Activated T-cell treated with anti-CD3 and anti-CD28 coated beads, Interleukin-2, amount 50 U/mL, for 4 hours (primary cell): ENCODE data around the gene FAHD1. TPM values are rescaled to one million over a fixed set of nuclear protein-coding genes. Genes with fewer than 3 reads are reported as not detected.
A peak's percentile ranks its signal among the peaks of the same experiment; 100 is the strongest.

Experiments
- ATAC-seq, 2 donors: fragments of 200-7000 bp; cut with Tn5 transposase; one replicate each; pipeline ENCODE4 v1.10.0; 2021
- DNase-seq: peaks from one replicate; pipeline ENCODE4 v3.0.0-alpha.2; 2020
- H3K27me3 Mint-ChIP-seq: one replicate; pipeline ENCODE4 v1.8.0; 2021; ENCODE audit warnings: low read depth, mixed read lengths
- H3K36me3 Mint-ChIP-seq: one replicate; pipeline ENCODE4 v1.8.0; 2022; ENCODE audit warnings: mixed read lengths; ENCODE audit not compliant: insufficient read depth
- H3K4me1 Mint-ChIP-seq: one replicate; pipeline ENCODE4 v1.8.0; 2021; ENCODE audit warnings: low read depth, mixed read lengths
- H3K4me3 Mint-ChIP-seq: one replicate; pipeline ENCODE4 v1.8.0; 2021; ENCODE audit warnings: mild to moderate bottlenecking, moderate library complexity, mixed read lengths
- H3K9me3 Mint-ChIP-seq: one replicate; pipeline ENCODE4 v1.8.0; 2021; ENCODE audit warnings: mixed read lengths
- total RNA-seq, 3 donors: library from RNA; stranded (reverse); gene quantifications; one replicate each; pipeline ENCODE4 v1.2.1, GENCODE V29; 2021

FAHD1 gene
- 10 to 100 TPM; 22.8 to 27.9 (median 24.0) TPM for total RNA-seq

DNA sequence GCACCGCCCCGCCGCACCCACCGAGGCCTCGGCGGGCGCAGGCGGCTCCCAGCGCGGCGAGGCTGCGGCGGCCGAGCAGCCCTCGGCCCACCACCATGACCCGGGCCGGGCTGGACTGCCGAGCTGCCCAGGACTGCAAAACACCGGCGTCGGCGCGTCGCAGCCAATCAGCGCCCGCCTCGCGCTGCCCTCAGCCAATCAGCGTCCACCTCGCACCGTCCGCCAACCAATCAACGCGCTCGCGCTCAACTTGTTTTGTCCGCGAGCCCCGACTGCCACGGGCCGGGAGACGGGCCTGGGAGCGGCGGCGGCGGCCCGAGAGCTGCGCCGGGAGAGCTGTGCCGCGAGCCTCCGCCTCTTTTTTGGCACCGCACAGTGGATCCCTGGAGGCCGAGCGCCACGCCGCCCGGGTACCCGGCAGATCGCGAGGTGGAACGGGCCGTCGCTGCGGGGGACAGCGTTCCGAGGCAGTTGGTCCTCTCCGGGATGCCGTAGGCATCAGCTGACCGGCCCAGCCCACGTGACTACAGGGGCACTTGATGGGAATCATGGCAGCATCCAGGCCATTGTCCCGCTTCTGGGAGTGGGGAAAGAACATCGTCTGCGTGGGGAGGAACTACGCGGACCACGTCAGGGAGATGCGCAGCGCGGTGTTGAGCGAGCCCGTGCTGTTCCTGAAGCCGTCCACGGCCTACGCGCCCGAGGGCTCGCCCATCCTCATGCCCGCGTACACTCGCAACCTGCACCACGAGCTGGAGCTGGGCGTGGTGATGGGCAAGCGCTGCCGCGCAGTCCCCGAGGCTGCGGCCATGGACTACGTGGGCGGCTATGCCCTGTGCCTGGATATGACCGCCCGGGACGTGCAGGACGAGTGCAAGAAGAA lies at the start of gene FAHD1, which contains the start of gene HAGH:
Gene FAHD1, plus strand, starts transcription at position 516 of the 883 bp plus-strand sequence. Its CDS starts 33 bp downstream, at position 549.
Gene HAGH, minus strand, starts transcription at position 135 of the 883 bp plus-strand sequence. Its CDS starts 38 bp downstream, at position 97.
- peaks cover 4% of the 10 kb centered on the region for H3K36me3 Mint-ChIP-seq
- no peaks in the 10 kb centered on the region for H3K9me3 Mint-ChIP-seq
- ATAC-seq (peak; percentile 86 to 88), DNase-seq (peak; percentile 85)
- peaks cover 36% of the 10 kb centered on the region for H3K4me1 Mint-ChIP-seq
- H3K4me3 Mint-ChIP-seq = peak within 1 kb of the TSS; percentile 94
- no peaks in the 10 kb centered on the region for H3K27me3 Mint-ChIP-seq

- no peaks in the 10 kb centered on the region for H3K27me3 Mint-ChIP-seq
- no peak for DNase-seq
- ATAC-seq = no peak
- no peaks in the 10 kb centered on the region for H3K36me3 Mint-ChIP-seq
- no peaks in the 10 kb centered on the region for H3K9me3 Mint-ChIP-seq
- peaks cover 12% of the 10 kb centered on the region for H3K4me1 Mint-ChIP-seq
- no peak overlapping the region for H3K4me3 Mint-ChIP-seq
Measured at GRCh38 chr16:1777375-1778199, 49.4 kb upstream of the FAHD1 start.

- Mint-ChIP-seq H3K4me3 (no peak overlapping the region), H3K27me3 (no peaks in the 10 kb centered on the region), H3K9me3 (no peaks in the 10 kb centered on the region), H3K4me1 (peaks cover 18% of the 10 kb centered on the region), H3K36me3 (no peaks in the 10 kb centered on the region)
- DNase-seq (no peak), ATAC-seq (no peak)
Measured at GRCh38 chr16:1778200-1779179, 48.5 kb upstream of the FAHD1 start.

DNA sequence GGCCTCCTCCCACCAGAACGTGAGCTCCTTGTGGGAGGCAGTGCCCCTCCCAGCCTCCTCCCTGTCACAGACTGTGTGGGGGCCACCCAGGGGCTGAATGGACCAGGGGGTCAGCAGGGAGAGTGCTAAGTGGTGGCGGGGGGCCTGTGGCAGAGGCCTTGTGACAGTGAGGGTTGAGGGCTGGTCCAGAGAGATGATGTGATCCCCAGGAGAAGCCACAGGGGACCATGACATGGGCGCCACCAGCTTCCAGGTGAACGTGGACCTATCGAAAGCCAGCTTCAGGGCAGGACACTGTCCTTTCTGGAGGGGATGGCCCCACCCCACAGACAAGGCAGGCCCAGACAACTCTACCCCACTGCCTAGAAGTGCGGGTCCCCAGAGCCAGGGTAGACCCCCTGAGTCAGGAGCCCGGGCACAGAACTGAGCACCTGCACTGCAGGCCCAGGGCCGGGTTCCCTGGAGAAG lies 47.7 kb upstream of the FAHD1 start:
- ATAC-seq (no peak), DNase-seq (no peak)
- Mint-ChIP-seq H3K36me3 (no peaks in the 10 kb centered on the region), H3K4me1 (peaks cover 18% of the 10 kb centered on the region), H3K27me3 (no peaks in the 10 kb centered on the region), H3K4me3 (no peak overlapping the region), H3K9me3 (no peaks in the 10 kb centered on the region)

DNA sequence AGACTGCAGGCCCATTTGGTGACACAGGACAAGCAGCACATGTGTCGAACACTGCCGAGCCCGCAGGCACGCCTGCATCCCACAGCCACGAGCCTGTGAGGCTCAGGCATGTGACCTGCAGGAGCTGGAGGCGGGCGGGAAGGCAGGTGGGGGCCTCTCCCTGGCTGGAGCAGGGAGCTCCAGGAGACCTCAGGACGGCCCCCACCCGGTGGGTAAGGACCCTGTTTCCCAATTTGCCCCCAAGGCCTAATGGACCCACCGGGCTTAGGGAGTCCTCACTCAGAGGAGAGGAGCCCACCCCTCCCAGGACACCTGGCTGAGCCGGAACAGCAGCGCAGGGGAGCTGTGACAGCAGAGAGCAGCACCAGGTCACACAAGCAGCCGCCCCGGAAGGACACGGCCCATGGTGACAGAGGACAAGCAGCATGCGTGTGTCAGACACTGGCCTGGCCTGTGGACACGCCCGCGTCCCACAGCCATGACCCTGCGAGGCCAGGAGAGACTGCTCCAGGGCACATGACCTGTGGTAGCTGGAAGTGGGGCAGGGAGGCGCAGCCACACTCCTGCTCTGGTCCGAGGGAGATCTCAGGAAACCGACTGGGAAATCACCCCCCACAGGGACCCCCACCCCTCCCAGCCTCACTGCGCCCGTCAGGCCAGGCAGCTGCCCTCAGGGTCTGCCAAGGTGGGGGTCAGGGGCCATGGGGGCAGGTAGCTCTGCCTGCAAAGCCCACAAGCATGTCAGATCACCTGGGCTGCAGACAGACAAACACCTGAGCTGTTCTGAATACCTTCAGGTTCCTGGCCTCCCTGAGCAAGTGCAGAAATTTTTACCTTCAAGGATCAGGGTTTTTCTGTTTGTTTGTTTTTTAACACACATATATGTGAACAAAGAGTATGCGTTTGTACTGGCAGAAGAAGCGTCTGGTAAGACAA lies 47.0 kb upstream of the FAHD1 start:
- Mint-ChIP-seq H3K9me3 (no peaks in the 10 kb centered on the region), H3K4me1 (peaks cover 17% of the 10 kb centered on the region), H3K4me3 (peak overlapping the region; percentile 81), H3K27me3 (no peaks in the 10 kb centered on the region), H3K36me3 (no peaks in the 10 kb centered on the region)
- DNase-seq (no peak), ATAC-seq (no peak)

GRCh38 chr16:1780677-1781072 lies 46.3 kb upstream of the FAHD1 start:
- Mint-ChIP-seq H3K9me3 (no peaks in the 10 kb centered on the region), H3K4me1 (peaks cover 21% of the 10 kb centered on the region), H3K27me3 (no peaks in the 10 kb centered on the region), H3K4me3 (peak overlapping the region; percentile 81), H3K36me3 (no peaks in the 10 kb centered on the region)
- ATAC-seq = no peak
- no peak for DNase-seq

DNA sequence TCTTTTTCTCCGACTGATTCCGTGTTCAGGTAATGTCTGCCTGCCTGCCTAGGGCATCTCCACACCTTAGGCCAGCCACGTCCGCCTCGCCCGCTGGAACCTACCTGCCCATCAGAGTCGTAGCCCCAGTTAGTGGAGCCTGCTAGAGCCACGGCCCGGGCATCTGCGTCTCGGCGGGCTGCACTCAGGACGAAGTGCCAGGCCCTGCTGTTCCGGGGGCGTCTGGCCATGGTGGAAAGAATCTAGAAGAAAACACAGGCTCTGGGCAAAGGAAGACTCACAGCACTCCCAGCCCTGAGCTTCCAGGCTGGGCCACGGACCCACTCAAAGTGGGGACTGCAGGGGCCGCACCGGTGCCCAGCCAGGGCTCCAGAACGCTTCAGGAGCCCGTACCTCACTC lies 45.8 kb upstream of the FAHD1 start:
- H3K27me3 Mint-ChIP-seq = no peaks in the 10 kb centered on the region
- peak overlapping the region; percentile 81 for H3K4me3 Mint-ChIP-seq
- no peaks in the 10 kb centered on the region for H3K9me3 Mint-ChIP-seq
- ATAC-seq = no peak
- H3K4me1 Mint-ChIP-seq = peaks cover 22% of the 10 kb centered on the region
- no peak for DNase-seq
- no peaks in the 10 kb centered on the region for H3K36me3 Mint-ChIP-seq

- Mint-ChIP-seq H3K27me3 (no peaks in the 10 kb centered on the region), H3K9me3 (no peaks in the 10 kb centered on the region), H3K4me1 (peaks cover 24% of the 10 kb centered on the region), H3K36me3 (no peaks in the 10 kb centered on the region), H3K4me3 (peak overlapping the region; percentile 84)
- ATAC-seq (peak; percentile 15 to 19), DNase-seq (no peak)
Measured at GRCh38 chr16:1781758-1782407, 45.1 kb upstream of the FAHD1 start.

- Mint-ChIP-seq H3K4me1 (peaks cover 25% of the 10 kb centered on the region), H3K4me3 (peak within 1 kb of the TSS; percentile 92), H3K9me3 (no peaks in the 10 kb centered on the region), H3K36me3 (no peaks in the 10 kb centered on the region), H3K27me3 (no peaks in the 10 kb centered on the region)
- ATAC-seq = peak; percentile 88 to 89
- peak; percentile 95 for DNase-seq
Measured at GRCh38 chr16:1782408-1783264, 44.4 kb upstream of the FAHD1 start, which contains the start of the genes NUBP2 and SPSB3. Gene NUBP2, plus strand, starts transcription at chr16:1782960. Its CDS starts 61 bp downstream, at chr16:1783021. Gene SPSB3, minus strand, starts transcription at chr16:1782571. Its CDS starts 1,088 bp downstream, at chr16:1781483.

- no peaks in the 10 kb centered on the region for H3K9me3 Mint-ChIP-seq
- no peak for ATAC-seq
- no peaks in the 10 kb centered on the region for H3K27me3 Mint-ChIP-seq
- peaks cover 25% of the 10 kb centered on the region for H3K4me1 Mint-ChIP-seq
- no peak for DNase-seq
- H3K36me3 Mint-ChIP-seq = peaks cover 4% of the 10 kb centered on the region
- H3K4me3 Mint-ChIP-seq = no peak overlapping the region
Measured at GRCh38 chr16:1784977-1785845, 41.8 kb upstream of the FAHD1 start.

GRCh38 chr16:1785846-1786170 lies 41.2 kb upstream of the FAHD1 start:
- H3K9me3 Mint-ChIP-seq = no peaks in the 10 kb centered on the region
- no peak overlapping the region for H3K4me3 Mint-ChIP-seq
- ATAC-seq = no peak
- no peak for DNase-seq
- no peaks in the 10 kb centered on the region for H3K27me3 Mint-ChIP-seq
- peaks cover 4% of the 10 kb centered on the region for H3K36me3 Mint-ChIP-seq
- H3K4me1 Mint-ChIP-seq = peaks cover 25% of the 10 kb centered on the region
